GM18873 (cell line): Measurements from ENCODE around the gene KRT25.
"Not testable (repeated sequence)": the region's sequence is repeated elsewhere in the genome, so short reads cannot be mapped to it uniquely, and the experiment has no call there.

Source experiments
- ATAC-seq: cut with Tn5 transposase; IDR thresholded peaks from one replicate; pipeline ENCODE4 v1.9.1; 2021; ENCODE audit warnings: mild to moderate bottlenecking, moderate library complexity, moderate number of reproducible peaks; ENCODE audit not compliant: unreplicated experiment, low FRiP score

Gene KRT25

GRCh38 chr17:40760105-40761016 lies 5.2 kb upstream of the KRT25 start:
- no peak for ATAC-seq

- ATAC-seq, result no peak
Observed at GRCh38 chr17:40753804-40754203, 1.3 kb downstream of the KRT25 start.

GRCh38 chr17:40751065-40751464 lies 4.1 kb downstream of the KRT25 start:
- ATAC-seq, result no peak

- ATAC-seq, result no peak
Observed at GRCh38 chr17:40750391-40750790, 4.7 kb downstream of the KRT25 start.

GRCh38 chr17:40748666-40749065 lies 6.5 kb downstream of the KRT25 start:
- not testable (repeated sequence) for ATAC-seq

- no peak for ATAC-seq
Observed at GRCh38 chr17:40738553-40738952, 16.6 kb downstream of the KRT25 start.

GRCh38 chr17:40735016-40735415 lies 20.1 kb downstream of the KRT25 start:
- no peak for ATAC-seq

- ATAC-seq, result no peak
Observed at GRCh38 chr17:40734018-40734417, 21.1 kb downstream of the KRT25 start.

GRCh38 chr17:40730970-40731369 lies 24.2 kb downstream of the KRT25 start:
- no peak for ATAC-seq

GRCh38 chr17:40727447-40728231 lies 27.5 kb downstream of the KRT25 start:
- ATAC-seq, result no peak

GRCh38 chr17:40726919-40727318 lies 28.2 kb downstream of the KRT25 start:
- ATAC-seq, result no peak

- no peak for ATAC-seq
Observed at GRCh38 chr17:40724656-40725055, 30.5 kb downstream of the KRT25 start.

GRCh38 chr17:40722241-40722640 lies 32.9 kb downstream of the KRT25 start:
- ATAC-seq, result no peak

GRCh38 chr17:40720899-40721298 lies 34.2 kb downstream of the KRT25 start:
- no peak for ATAC-seq

GRCh38 chr17:40718930-40719329 lies 36.2 kb downstream of the KRT25 start:
- no peak for ATAC-seq

- ATAC-seq, result no peak
Observed at GRCh38 chr17:40717776-40718175, 37.4 kb downstream of the KRT25 start.

GRCh38 chr17:40714473-40714872 lies 40.7 kb downstream of the KRT25 start:
- no peak for ATAC-seq

GRCh38 chr17:40707745-40708144 lies 47.4 kb downstream of the KRT25 start:
- no peak for ATAC-seq

- ATAC-seq, result no peak
Observed at GRCh38 chr17:40705584-40705983, 49.5 kb downstream of the KRT25 start.

GRCh38 chr17:40703652-40704051 lies 51.5 kb downstream of the KRT25 start, which contains the start of gene KRT24:
Gene KRT24 (minus strand): TSS chr17:40703752. CDS start chr17:40703693, 59 bp downstream.
- ATAC-seq, result no peak

GRCh38 chr17:40702271-40702670 lies 52.9 kb downstream of the KRT25 start:
- no peak for ATAC-seq
